Brain pericyte (primary cell): ENCODE results near the gene SARS1.
"Not testable (repeated sequence)": the region's sequence is repeated elsewhere in the genome, so short reads cannot be mapped to it uniquely, and the experiment has no call there.

Source experiments
- DNase-seq: peaks from one replicate; pipeline ENCODE4 v3.0.0-alpha.2; 2012; ENCODE audit warnings: low read depth, low spot score

SARS1 gene

DNA sequence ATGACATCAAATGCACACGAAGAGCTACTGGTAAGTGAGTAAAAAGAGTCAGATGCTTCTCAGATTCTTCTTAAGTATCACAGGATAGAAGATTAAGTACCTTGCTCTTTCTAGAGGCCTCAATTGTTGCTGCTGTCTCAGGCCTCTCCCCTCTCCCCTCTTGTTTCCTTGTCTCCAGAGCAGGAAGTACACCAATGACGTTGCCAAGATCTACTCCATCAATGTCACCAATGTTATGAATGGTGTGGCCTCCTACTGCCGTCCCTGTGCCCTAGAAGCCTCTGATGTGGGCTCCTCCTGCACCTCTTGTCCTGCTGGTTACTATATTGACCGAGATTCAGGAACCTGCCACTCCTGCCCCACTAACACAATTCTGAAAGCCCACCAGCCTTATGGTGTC lies 21.3 kb upstream of the SARS1 start:
- DNase-seq, result no peak

DNA sequence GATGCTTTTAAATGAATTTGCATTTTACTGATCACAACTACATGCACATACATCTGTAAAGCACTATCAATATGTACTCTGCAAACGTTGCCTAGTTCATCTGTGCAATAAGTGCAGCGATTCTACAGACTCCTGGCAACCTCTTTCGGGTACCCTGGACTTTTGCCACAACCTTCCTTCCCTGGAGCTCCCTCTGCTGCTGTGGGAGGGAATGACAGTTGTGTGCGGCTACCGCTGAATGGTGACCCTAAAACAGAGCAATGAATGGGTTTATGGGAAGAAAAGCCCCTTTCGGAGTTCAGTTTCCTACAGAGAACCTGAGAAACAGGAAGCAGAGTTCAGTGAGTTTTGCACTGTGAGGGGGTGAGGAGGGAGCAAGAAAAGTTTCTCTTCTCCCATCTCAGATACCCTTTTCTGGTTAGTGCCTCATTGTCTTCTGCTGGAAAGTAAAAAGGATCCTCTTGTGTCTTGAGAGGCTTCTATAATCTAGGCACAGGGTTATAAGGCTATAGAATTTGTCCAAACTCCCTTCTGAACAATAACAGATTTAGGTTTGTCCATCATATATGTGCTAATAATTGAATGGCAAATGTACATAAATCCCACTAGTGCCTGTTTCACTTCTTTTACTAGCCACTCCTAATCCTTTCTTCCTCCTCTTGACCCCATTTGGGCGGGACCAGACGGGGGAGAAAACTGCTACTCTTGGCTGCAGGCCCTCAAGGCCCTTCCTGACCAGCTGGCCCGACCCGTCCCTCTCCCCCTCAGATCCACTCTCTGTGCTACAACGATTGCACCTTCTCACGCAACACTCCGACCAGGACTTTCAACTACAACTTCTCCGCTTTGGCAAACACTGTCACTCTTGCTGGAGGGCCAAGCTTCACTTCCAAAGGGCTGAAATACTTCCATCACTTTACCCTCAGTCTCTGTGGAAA lies 19.8 kb upstream of the SARS1 start:
- DNase-seq, result no peak

DNA sequence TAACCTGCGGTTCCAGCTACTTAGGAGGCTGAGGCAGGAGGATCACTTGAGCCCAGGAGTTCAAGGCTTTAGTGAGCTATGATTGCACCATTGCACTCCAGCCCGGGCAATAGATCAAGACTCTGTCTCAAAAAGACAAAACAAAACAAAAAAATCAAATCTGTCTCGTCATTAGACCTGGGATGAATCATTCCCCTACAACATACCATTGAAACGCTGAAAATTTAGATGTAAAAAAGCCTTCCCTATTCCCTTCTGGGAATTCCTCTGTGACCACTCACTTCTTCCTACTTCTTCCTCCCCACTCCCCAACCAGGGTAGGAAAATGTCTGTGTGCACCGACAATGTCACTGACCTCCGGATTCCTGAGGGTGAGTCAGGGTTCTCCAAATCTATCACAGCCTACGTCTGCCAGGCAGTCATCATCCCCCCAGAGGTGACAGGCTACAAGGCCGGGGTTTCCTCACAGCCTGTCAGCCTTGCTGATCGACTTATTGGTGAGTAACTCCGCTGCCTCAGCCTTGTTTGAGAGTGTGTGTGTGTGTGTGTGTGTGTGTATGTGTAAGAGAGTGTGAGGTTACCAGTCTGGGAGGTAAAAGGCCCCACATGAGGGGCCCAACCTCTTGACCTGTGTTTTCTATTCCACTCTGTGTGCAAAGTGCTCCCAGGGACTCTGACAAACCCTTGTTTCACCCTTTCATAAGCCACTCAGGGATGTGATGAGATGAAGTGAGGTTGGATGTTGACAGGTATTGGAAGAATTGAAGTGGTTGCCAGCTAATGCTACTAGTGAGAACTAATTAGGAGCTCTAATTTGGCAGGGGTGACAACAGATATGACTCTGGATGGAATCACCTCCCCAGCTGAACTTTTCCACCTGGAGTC lies 16.3 kb upstream of the SARS1 start:
- no peak for DNase-seq

DNA sequence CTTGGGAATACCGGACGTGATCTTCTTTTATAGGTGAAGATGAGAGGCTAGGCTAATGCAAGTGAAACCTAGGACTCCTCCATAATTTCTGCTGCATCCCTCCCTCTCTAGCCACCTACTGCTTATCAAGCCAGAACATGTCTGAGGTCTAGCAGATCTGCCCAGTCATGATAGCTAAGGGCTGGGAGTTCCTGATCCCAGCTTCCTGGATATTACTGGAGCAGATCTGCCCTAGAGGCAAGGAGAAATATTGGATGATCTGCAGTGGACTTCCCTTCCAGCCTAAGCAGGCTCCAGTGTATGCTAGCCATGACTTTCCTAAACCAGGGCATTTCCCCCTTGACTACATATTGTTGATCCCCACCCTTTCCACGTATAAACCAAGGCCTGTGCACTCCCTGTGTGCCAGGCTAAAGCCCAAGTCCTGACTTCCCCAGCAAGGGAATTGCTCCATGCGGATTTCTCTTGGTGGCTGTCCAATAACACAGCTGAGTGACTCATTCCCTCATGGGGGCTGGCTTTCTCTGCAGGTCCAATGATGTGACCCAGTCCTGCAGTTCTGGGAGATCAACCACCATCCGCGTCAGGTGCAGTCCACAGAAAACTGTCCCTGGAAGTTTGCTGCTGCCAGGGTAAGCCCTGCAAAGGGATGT lies 15.5 kb upstream of the SARS1 start:
- DNase-seq, result no peak

DNA sequence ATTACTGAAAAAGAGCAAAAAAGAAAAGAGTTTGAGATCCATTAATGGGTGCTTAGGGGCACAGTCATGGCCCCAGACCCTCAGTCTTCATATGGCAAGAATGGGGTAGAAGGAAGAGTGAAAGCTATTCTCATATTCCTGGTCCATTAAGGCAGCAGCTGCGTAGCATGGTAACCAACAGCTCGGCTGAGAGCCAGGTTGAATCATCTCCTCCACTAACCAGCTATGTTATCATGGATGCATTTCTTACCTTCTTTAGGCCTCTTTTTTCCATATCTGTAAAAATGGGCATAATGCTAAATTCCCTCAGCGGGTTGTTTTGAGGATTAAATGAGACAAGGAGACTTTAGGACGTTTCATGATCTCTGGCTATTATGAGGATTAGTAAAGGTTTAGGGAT lies 15.0 kb upstream of the SARS1 start:
- no peak for DNase-seq

DNA sequence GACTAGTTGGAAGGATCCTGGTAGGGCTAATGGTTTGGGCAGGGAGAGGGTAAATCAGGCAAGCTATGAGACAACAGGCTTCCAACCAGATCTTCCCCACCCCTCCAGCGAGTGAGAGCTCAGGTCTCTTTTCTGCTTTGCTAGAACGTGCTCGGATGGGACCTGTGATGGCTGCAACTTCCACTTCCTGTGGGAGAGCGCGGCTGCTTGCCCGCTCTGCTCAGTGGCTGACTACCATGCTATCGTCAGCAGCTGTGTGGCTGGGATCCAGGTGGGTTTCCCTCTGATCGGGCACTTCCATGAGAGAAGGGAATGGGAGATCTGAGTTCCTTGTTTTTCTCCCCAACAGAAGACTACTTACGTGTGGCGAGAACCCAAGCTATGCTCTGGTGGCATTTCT lies 14.0 kb upstream of the SARS1 start:
- no peak for DNase-seq

DNA sequence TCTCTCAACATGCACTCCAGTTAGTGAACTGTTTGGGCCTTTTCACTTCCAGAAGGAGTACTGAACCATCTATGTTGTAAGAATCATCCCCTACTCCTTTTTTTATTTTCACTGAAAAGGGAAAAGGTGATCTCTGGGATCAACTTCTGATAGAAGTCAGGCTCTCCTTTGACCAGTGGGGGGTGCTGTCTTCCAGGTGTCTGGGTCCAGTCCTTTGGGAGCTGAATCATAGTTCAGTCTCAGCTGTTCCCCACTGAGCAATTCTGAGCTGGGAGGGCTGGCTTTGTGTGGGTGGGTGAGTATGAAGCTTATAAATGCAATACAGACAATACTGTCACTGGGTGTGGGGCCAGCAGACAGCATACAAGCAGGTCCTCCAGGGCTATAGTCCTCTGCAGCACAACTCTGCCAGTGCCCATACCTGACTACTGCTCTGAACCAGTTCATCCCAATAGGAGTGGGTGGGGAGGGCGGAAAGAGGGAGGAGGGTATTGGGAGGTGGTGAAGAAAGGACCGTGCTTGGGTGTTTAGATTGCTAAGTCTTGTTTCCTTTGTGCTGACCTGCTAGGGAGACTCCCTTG lies 12.5 kb upstream of the SARS1 start:
- DNase-seq, result no peak

DNA sequence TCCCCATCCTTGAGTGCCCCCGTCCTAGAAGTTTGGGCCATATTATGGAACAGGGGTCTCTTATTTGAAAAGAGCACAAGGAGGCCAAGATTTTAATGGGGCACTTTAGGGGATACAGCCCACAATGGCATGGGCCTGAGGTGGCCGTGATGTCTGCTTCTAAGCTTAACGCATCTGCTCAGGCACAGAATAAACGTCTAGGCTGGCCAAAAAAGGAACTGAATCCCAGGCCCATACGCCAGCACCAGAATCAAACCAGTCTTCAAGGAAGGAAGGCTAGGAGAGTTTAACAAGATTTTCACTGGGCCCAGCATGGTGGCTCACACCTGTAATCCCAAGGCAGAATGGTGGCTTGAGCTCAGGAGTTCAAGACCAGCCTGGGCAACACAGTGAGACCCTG lies 9.2 kb upstream of the SARS1 start:
- no peak for DNase-seq

DNA sequence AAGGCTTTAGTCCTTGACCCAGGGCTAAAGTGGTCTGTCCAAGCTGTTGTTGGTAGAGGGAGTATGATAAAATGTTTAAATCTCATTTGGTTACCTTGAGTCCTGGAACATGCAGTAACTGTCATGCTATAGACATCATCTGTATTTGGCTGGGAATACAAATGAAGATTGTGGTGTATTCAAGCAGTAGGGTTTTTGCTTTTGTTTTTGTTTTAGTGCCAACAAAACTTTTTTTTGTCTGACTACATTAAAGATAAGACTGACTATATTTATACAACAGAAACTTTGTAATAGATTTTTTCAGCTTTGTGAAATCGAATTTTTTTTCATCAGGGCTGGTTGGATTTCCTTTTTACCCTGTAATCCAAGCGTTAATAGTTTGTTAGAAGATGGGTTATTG lies 7.4 kb upstream of the SARS1 start:
- DNase-seq, result no peak

DNA sequence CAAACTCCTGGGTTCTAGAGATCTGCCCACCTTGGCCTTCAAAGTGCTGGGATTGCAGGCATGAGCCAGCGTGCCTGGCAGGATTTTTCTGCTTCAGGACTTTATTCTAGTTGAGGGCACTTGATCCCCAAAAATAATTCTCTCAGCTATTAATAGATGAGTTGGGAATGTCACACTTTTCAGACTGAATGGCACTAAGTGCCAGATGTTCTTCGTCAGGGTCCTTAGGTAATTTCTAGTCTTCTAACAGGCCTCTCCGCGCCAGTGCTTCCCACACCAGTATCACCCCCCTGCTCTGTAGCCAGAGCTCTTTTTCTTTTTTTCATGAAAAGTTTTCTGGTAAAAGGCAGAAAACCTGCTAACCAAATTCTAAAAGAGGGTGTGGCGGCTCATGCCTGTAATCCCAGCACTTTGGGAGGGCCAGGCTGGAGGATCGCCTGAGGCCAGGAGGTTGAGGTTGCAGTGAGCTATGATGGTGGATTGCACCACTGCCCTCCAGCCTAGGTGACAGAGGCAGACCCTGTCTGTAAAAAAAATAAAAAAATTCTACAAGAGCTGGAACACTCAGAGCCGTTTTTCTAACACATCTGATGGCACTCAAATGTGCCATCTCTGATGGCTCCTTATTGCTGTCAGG lies 6.1 kb upstream of the SARS1 start:
- DNase-seq, result no peak

DNA sequence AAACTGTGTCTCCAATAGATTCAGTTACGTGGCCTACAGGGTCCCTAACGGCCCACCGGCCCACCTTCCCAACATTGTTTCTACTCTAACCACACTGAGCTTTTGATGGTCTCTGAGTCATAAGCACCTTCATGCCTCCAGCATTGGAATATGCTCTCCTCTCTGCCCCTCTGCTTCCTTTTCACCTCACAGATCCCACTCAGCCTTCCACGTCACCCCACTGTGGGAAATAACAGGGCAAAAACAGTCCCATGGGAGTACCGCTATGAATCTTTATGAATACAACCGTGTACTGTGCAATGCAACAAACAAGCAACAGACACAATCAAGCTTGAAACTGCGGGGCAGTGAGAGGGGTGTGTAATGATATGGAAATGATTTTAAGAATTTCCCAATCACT lies 5.3 kb upstream of the SARS1 start:
- DNase-seq, result no peak

DNA sequence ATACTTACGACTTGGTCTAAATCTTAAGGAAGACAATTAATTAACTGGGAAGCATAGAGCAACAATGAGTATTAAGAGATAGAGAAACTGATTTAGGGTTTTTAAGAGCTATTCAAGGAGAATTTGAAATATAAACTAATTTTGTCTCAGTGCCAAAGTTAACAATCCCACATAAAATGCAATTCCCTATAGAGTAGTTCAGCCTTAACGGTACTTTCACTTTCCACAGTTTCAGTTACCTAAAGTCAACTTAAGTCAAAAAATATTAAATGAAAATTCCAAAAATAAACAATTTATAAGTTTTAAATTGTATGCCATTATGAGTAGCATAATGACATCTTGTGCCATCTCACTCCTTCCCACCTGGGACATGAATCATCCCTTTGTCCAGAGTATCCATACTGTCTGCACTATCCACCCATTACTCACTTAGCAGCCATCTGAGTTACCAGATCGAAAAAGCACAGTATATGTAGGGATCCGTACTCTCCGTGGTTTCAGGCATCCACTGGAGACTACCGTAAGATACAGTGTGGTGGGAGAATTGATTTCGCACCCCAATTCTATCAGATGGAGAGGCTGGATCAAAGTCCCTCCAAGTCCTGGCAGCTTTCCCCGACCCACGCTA lies 4.8 kb upstream of the SARS1 start:
- no peak for DNase-seq

DNA sequence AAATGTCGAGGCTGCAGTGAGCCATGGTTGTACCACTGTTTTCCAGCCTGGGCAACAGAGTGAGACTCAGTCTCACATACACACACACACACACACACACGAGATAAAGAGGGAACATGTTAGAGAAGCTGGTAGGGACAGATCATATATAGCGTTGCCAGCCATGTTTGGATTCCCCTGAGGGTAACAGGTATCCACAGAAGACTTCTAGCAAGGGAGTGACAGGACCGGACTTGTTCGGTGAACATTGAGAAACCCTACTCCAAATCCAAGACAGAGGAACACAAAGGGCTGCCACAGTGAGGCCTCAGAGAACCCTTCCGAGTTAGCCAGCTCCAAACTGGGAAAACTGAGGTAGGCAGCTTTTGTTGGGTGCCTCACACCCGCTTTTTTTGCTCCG lies 3.7 kb upstream of the SARS1 start:
- DNase-seq, result no peak

DNA sequence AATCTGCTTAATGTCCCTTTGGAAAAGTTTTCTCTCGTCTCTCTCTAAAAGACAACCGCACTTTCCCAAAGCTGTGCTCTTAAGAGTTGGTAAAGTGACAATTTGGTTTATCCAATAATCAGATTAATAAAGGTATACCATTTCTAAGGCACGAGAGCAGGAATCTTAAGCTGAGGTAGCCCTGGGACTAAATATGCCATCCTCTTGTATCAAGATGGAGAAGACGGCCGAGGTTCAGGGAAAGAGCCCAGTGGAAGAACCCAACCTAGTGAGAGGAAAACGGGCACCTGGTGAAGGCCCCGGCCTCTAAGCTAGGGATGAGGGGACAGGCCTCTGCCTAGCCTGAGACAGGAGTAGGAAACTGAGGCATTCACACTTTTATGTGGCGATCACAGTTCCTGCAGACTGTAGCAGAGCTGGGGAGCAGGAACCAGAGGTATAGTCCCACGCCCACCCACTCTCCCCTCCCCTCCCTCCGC lies 334 bp upstream of the SARS1 start:
- DNase-seq, result no peak

DNA sequence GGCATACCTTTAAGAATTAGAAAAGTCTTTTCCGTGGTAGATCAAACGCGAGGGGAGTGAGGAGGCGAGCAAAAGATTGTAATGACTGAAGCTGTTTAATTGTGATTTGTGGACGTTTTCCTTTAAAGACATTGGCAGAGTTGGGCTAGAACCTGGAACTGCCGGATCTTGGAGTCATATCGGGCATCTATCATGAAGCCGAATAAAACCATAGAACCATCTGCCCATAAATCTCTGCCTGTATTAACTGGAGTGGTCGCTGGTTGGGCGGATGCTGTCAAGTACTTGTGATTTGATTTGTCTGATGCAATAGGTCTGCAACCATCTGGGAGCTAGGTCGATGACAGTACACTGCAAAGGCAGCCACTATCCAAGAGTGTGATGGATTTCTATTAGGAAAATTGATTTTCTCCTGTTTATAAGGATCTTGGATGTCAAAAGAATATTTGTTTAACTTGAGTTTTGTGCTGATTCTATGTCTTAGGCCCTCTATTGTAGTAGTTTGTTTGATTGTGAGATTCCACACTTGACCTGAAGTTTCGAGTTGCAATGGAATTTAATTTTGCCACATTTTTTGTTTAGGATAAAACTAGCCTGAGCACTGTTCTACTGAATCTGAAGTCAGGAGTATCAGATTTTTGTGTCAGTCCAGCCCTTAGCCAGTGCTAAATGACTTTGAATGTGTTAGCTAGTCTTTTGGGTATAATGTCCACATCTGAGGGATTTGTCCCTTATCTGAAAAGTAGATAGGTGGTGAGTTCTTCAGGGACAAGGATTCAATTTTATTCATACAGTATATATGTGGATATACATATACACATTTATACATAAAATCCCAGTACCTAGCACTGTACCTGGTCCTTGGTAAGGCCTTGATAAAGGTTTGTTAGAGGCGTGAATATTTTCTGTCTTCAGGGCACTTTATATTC lies 1.2 kb downstream of the SARS1 start:
- DNase-seq, result no peak

DNA sequence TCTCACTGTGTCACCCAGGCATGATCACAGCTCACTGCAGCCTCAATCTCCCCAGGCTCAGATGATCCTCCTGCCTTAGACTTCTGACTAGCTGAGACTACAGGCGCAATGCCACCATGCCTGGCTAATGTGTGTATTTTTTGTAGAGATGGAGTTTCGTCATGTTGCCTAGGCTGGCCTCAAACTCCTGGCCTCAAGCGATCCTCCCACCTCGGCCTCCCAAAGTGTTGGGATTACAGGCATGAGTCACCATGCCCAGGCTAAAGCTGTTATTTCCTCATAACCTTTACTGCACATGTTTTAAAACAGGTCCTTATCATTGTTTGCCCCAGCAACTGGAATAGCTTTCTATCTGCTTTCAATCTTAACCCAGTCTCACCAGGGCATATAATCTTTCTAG lies 2.9 kb downstream of the SARS1 start:
- no peak for DNase-seq

DNA sequence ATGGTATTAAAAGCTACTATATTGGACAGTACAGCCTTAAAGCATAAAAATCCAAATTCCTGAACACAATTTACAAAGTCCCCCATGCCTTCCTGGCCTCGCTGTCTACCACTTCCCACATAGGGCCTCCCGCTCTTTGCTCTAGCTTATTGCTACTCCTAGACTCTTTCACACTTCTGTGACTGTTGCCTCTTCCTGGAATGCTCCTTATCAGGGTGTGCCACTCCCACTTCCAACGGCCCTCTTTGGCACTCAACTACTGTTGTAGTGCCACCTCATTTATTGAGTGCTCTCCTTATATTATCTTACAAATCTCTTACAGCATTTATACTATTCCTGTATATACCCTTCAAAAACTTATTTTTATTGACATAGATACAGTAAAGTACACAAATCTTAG lies 4.8 kb downstream of the SARS1 start:
- no peak for DNase-seq

DNA sequence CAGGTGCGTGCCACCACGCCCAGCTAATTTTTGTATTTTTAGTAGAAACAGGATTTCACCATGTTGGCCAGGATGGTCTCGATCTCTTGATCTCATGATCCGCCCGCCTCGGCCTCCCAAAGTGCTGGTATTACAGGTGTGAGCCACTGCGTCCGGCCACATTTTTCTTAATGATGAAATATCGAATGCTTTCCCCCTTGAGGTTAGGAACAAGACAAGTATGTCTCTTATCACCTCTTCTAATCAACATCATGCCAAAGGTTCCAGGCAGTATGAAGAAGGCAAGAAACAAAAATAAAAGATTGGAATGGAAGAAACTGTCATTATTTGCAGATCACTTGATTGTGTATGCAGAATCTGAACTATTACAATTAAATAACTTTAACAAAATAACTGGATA lies 7.5 kb downstream of the SARS1 start:
- DNase-seq, result not testable (repeated sequence)

DNA sequence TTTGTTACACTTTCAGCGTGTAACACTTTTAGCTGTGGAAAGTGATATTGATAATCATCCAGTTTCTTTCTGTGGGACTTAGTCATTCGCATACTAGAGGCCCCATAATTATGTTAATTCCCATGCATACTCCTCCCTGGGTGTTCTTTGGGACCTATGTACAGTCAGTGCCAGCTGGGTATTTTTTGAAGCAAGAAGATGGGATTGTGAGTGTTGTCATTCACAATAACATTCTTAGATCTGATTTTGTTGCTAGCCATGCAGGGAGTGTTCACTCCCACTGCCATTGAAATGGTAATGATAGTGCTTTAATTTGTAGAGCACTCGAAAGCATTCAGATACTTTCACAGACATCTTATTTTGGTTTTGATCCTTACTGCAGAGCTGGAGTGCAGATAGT lies 11.6 kb downstream of the SARS1 start:
- DNase-seq, result no peak
